OCI-LY1 (cell line): ENCODE results near the gene COL18A1.

Experiments used
- EZH2 ChIP-seq: fragments of 200-600 bp; sonication (generic), shearing (Covaris generic); IDR thresholded peaks from 2 replicates; pipeline ENCODE4 v1.8.0; 2017; ENCODE audit warnings: borderline replicate concordance, mixed run types, mild to moderate bottlenecking, antibody characterized with exemption, low read length, moderate library complexity, mixed read lengths
- TF ChIP-seq, protein P1 (sequence below): fragments of 200-600 bp; sonication (generic), shearing (Covaris generic); IDR thresholded peaks from 2 replicates; pipeline ENCODE4 v1.5.1; 2017; ENCODE audit warnings: mild to moderate bottlenecking, antibody characterized with exemption, low read length, moderate library complexity, mixed read lengths

DNA sequence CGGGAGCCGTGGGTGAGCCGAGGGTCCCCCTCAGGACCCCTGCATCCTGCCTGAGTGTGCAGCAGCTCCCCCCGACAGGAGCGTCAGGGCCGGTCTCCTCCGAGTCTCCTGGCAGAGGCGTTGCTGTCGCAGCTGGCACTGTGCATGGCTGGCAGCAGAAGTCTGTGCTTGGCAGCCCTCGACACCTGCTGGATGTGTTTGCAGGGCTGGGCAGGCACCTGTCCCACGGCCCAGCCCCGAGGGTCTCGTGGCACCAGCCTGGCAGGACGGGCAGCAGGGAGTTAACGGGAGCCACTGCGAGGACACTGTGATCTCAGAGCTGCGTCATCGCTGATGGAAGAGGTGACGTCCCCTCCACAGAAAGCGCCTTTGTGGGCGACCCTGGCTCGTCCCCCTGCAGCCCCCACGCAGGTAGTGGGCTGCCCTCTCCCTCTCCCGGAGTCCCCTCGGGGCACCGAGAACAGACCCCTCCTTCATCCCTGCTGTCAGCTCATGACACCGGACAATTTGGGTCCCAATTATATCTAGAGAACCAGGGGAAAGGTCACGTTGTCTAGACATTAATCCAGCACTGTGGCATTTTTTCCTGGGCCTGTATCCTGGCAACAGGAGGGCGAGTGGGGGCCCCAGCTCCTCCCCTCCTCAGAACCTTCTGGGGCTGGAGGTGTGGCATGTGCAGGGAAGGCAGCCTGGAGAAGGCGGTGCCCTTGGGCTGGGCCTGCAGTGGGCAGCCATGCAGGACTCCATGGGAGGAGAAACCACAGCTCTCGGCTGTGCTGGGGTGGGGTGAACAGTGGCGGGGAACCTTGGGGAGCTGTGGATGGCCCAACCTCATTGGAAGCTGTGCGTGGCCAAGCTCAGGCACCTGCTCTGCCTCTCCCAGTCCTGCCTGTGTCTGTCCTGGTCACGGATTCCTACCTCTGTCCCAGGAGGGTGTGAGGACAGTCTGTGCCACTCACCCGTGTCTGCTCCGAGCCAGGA is 15.4 kb downstream of the COL18A1 start:
- TF ChIP-seq, protein P1, sequence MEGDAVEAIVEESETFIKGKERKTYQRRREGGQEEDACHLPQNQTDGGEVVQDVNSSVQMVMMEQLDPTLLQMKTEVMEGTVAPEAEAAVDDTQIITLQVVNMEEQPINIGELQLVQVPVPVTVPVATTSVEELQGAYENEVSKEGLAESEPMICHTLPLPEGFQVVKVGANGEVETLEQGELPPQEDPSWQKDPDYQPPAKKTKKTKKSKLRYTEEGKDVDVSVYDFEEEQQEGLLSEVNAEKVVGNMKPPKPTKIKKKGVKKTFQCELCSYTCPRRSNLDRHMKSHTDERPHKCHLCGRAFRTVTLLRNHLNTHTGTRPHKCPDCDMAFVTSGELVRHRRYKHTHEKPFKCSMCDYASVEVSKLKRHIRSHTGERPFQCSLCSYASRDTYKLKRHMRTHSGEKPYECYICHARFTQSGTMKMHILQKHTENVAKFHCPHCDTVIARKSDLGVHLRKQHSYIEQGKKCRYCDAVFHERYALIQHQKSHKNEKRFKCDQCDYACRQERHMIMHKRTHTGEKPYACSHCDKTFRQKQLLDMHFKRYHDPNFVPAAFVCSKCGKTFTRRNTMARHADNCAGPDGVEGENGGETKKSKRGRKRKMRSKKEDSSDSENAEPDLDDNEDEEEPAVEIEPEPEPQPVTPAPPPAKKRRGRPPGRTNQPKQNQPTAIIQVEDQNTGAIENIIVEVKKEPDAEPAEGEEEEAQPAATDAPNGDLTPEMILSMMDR: no peak
- TF ChIP-seq EZH2: no peak
